ENCODE measurements around the gene BICRAL.
"Not testable (repeated sequence)": the region's sequence is repeated elsewhere in the genome, so short reads cannot be mapped to it uniquely, and the experiment has no call there.

BICRAL gene

GRCh38 chr6:42821341-42821668 is 39.5 kb downstream of the BICRAL start:
- no peak for DNase-seq (ENCODE audit: low read depth, low spot score)
- no peak overlapping the region for H3K4me3 ChIP-seq (ENCODE audit: low read length)

DNA sequence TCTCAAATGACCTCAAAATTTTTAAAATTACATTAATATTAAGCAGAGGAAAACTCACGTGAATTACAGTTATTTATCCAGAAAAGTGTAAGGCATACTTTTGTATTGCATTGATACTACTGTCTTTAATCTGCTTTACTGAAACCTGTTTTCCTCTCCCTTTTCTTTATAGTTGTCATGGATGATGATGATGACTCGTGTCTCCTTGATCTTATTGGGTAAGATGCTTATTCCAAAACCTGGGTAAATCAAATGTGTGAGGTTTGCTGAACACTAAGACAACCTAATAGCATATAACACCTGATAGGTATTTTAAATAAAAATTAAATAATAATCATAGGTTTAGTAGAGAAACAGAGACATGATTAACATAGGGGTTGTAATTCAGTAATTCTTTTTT is 40.0 kb downstream of the BICRAL start:
- H3K4me3 ChIP-seq (ENCODE audit: low read length), result no peak overlapping the region
- no peak for DNase-seq (ENCODE audit: low read depth, low spot score)

DNA sequence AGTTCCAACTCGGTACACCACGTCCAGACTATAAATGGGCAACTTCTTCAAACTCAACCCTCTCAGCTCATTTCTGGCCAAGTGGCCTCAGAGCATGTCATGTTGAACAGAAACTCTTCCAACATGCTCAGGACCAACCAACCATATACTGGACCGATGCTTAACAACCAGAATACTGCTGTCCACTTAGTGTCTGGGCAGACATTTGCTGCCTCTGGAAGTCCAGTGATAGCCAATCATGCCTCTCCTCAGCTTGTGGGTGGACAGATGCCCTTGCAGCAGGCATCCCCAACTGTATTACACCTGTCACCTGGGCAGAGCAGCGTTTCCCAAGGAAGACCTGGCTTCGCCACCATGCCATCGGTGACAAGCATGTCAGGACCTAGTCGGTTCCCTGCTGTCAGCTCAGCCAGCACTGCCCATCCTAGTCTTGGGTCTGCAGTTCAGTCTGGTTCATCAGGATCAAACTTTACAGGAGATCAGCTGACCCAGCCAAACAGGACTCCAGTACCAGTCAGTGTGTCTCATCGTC is 47.8 kb downstream of the BICRAL start:
- DNase-seq (ENCODE audit: low read depth, low spot score), result no peak
- H3K4me3 ChIP-seq (ENCODE audit: low read length), result no peak overlapping the region

- no peak for DNase-seq (ENCODE audit: low read depth, low spot score)
- no peak overlapping the region for H3K4me3 ChIP-seq (ENCODE audit: low read length)
Measured at GRCh38 chr6:42831237-42831636, 49.4 kb downstream of the BICRAL start.

DNA sequence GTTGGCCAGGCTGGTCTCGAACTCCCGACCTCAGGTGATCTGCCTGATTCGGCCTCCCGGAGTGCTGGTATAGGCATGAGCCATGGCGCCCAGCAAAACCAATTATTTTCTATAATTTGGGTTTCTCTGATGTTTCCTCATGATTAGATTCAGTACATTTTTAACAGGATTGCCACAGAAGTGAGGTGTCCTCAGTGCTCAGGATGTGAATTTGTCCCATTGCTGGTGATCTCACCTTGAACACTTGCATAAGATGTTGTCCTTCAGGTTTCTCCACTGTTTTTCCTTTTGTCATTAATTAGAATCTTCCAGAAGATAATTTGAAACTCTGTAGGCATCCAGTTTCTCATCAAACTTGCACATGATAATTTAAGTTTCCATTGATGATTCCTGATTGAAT is 52.2 kb downstream of the BICRAL start:
- H3K4me3 ChIP-seq (ENCODE audit: low read length), result no peak overlapping the region
- no peak for DNase-seq (ENCODE audit: low read depth, low spot score)

GRCh38 chr6:42841844-42842584 is 60.2 kb downstream of the BICRAL start:
- H3K4me3 ChIP-seq (ENCODE audit: low read length), result no peak overlapping the region
- DNase-seq (ENCODE audit: low read depth, low spot score), result no peak

GRCh38 chr6:42845327-42845694 is 63.5 kb downstream of the BICRAL start:
- no peak for DNase-seq (ENCODE audit: low read depth, low spot score)
- no peak overlapping the region for H3K4me3 ChIP-seq (ENCODE audit: low read length)

DNA sequence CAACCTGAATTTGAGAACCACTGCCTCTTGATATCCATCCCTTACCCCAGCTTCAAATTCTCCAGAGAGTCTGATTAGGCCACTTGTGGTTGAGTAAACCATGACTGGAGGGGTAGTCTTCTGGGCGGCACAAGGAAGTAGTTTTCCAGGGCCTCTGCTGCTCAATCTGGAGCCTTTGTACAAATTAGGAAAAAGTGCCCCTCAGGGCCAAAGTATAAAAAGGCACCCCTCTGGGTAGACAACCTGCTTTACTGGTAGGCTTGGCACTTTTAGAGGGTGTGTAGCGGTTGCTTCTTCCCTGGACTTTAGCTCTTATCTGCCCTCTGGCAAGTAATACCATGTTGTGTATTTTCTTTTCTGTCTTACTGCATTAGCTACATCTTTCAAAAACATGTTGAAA is 64.7 kb downstream of the BICRAL start:
- H3K4me3 ChIP-seq (ENCODE audit: low read length), result no peak overlapping the region
- no peak for DNase-seq (ENCODE audit: low read depth, low spot score)

DNA sequence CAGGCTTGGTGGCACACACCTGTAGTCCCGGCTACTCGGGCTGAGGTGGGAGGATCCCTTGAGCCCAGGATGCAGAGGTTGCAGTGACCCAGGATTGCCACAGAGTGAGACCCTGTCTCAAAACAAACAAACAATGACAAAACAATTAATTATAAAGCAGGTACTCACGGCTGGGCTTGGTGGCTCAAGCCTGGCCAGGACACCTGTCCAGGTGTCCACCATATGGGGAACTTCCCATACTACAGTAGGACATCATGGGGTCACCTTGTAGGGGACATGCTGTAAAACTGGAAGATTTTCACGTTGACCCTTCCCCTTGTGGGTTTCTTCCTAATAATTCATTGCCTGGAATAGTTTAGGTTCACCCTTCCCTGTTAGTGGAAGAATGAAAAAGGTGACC is 66.8 kb downstream of the BICRAL start:
- DNase-seq (ENCODE audit: low read depth, low spot score), result no peak
- H3K4me3 ChIP-seq (ENCODE audit: low read length), result no peak overlapping the region

GRCh38 chr6:42851599-42851998 is 69.7 kb downstream of the BICRAL start:
- H3K4me3 ChIP-seq (ENCODE audit: low read length), result no peak overlapping the region
- DNase-seq (ENCODE audit: low read depth, low spot score), result no peak

- no peak for DNase-seq (ENCODE audit: low read depth, low spot score)
- H3K4me3 ChIP-seq (ENCODE audit: low read length), result no peak overlapping the region
Measured at GRCh38 chr6:42860036-42860435, 78.2 kb downstream of the BICRAL start.

DNA sequence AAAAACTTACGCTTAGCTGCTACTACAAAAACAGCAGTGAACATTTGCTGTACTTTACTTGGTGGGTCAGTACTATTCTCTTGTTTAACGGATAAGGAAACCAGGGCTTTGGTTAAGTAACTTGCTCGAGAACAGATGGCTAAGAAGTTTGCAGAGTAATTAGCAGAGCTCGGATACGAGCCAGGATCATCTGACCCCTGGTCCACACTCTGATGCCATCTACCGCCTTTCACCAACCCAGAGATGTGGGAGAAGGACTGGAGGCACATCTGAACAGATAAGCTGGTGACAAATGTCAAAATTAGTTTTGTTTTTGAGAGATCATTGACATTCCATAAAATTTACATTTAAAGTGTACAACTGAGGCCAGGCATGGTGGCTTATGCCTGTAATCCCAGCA is 78.6 kb downstream of the BICRAL start:
- no peak overlapping the region for H3K4me3 ChIP-seq (ENCODE audit: low read length)
- no peak for DNase-seq (ENCODE audit: low read depth, low spot score)

DNA sequence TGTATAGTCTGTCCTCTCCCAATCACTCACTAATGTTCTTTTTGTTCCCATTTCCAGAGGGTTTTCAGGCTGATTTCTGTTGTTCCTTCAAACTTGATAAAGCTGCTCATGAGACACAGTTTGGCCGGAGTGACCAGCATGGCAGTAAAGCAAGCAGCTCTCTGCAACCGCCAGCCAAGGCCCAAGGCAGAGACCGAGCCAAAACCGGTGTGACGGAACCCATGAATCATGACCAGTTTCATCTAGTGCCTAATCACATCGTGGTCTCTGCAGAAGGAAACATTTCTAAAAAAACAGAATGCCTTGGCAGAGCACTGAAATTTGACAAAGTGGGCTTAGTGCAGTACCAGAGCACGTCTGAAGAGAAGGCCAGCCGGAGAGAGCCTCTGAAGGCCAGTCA is 82.8 kb downstream of the BICRAL start:
- no peak overlapping the region for H3K4me3 ChIP-seq (ENCODE audit: low read length)
- DNase-seq (ENCODE audit: low read depth, low spot score), result no peak

DNA sequence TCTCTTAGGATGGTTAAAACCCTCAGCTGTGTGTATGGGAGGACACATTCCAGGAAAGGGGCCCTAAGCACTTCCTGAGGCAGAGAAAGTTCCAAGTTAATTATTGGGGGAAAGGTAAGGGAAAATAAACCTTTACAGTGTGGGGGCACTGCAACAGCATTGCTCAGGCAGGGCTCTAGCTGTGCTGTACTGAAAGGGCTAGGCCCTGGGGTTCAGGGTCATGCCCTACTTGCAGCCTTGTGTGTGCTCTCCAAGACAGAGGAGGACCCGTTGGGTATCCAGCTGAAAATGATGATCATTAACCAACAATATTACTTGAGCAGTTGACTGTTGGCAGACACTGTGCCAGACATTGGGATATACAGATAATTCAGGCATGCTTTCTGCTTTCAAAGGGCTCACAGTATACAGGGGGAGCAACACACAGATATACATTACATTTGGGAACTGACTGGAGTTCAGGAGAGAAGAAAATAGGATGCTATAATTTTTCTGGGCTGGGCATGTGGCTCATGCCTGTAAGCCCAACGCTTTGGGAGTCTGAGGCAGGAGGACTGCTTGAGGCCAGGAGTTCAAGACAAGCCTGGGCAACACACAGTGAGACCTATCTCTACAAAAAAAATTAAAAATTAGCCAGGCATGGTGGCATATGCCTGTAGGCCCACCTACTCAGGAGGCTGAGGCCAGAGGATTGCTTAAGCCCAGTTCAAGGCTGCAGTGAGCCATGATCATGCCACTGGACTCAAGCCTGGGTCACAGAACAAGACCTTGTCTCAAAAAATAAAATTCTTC is 88.5 kb downstream of the BICRAL start:
- no peak for DNase-seq (ENCODE audit: low read depth, low spot score)
- H3K4me3 ChIP-seq (ENCODE audit: low read length), result no peak overlapping the region

GRCh38 chr6:42871711-42872110 is 89.9 kb downstream of the BICRAL start:
- DNase-seq (ENCODE audit: low read depth, low spot score), result no peak
- no peak overlapping the region for H3K4me3 ChIP-seq (ENCODE audit: low read length)

GRCh38 chr6:42873313-42873712 is 91.5 kb downstream of the BICRAL start:
- no peak for DNase-seq (ENCODE audit: low read depth, low spot score)
- no peak overlapping the region for H3K4me3 ChIP-seq (ENCODE audit: low read length)

DNA sequence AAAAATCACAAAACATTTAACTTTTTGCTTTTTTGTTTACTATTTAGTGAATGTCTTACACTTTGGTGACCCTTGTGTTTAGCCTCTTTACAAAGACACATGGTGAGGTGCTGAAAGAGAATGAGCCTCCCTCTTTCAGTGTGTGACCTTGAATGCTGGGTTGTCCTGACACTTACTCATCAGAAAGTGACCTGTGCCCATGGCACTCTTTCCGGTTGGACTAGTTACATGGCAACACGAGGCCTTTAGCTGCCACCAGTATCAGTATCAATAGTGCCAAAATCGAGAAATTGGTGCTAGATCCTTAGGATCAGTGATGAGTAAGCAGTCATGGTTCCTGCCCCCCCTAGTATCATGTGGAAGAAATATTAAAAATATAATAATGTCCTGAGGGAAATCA is 95.8 kb downstream of the BICRAL start:
- no peak overlapping the region for H3K4me3 ChIP-seq (ENCODE audit: low read length)
- DNase-seq (ENCODE audit: low read depth, low spot score), result no peak

- peak; percentile 86 for DNase-seq (ENCODE audit: low read depth, low spot score)
- peak within 1 kb of the TSS; percentile 98 for H3K4me3 ChIP-seq (ENCODE audit: low read length)
Measured at GRCh38 chr6:42879372-42880239, 97.8 kb downstream of the BICRAL start, which contains the start of gene RPL7L1. Gene RPL7L1, plus strand, starts transcription at chr6:42879616. Its CDS starts 295 bp downstream, at chr6:42879911.

GRCh38 chr6:42880240-42880817 is 98.5 kb downstream of the BICRAL start:
- peak overlapping the region; percentile 98 for H3K4me3 ChIP-seq (ENCODE audit: low read length)
- DNase-seq (ENCODE audit: low read depth, low spot score), result not testable (repeated sequence)
